Effector memory CD8-positive, alpha-beta T cell (primary cell): Measurements from ENCODE around the gene CYYR1.
"Not testable (repeated sequence)": the region's sequence is repeated elsewhere in the genome, so short reads cannot be mapped to it uniquely, and the experiment has no call there.

ENCODE experiments used
- ATAC-seq: fragments of 150-1000 bp; cut with Tn5 transposase; replicated peaks from 2 replicates; pipeline ENCODE4 v1.10.0; 2021; ENCODE audit warnings: mild to moderate bottlenecking, moderate library complexity
- DNase-seq, 3 experiments: peaks; one replicate each; pipeline ENCODE4 v3.0.0; 2021
- H3K27ac Mint-ChIP-seq, 2 donors: one replicate each; pipeline ENCODE4 v1.8.0; 2022; ENCODE audit warnings: mild to moderate bottlenecking in 2 of 2, mixed read lengths in 2 of 2, moderate library complexity in 2 of 2
- H3K27me3 Mint-ChIP-seq, 2 donors: one replicate each; pipeline ENCODE4 v1.8.0; 2022; ENCODE audit warnings: mixed read lengths in 2 of 2
- H3K36me3 Mint-ChIP-seq: one replicate; pipeline ENCODE4 v1.8.0; 2022; ENCODE audit warnings: mild to moderate bottlenecking, moderate library complexity, mixed read lengths; ENCODE audit not compliant: insufficient read depth
- H3K4me1 Mint-ChIP-seq, 2 donors: one replicate each; pipeline ENCODE4 v1.8.0; 2022; ENCODE audit warnings: low read depth in 2 of 2, mixed read lengths in 2 of 2
- H3K4me3 Mint-ChIP-seq, 2 donors: one replicate each; pipeline ENCODE4 v1.8.0; 2022; ENCODE audit warnings: mild to moderate bottlenecking in 2 of 2, mixed read lengths in 2 of 2, moderate library complexity in 2 of 2
- H3K9me3 Mint-ChIP-seq, 2 donors: one replicate each; pipeline ENCODE4 v1.8.0; 2022; ENCODE audit warnings: mixed read lengths in 2 of 2

CYYR1 gene

DNA sequence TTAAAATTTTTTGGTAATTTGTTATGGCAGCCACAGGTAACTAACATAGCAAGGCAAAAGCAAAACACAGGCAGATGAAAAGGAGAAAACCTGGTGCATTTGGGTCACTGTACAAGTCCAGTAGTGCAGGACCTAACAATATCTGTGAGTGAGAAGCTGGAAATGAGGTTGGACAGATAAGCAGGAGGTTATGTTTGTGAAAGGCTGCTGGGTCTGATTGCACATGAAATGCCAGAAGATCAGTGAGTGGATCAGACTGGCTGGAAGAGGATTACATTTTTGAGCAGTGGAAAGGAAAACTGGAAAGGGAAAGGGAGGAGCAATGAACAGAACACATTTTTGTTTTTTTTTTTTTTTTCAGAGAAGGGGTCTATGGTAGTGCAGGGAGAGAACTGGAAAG lies 73.6 kb downstream of the CYYR1 start:
- ATAC-seq (no peak), DNase-seq (no peak)
- Mint-ChIP-seq H3K27ac (no peak overlapping the region), H3K27me3 (no peaks in the 10 kb centered on the region), H3K4me1 (no peaks in the 10 kb centered on the region), H3K9me3 (peaks cover 0 to 7% of the 10 kb centered on the region in 2 donors), H3K4me3 (no peak overlapping the region), H3K36me3 (no peaks in the 10 kb centered on the region)

DNA sequence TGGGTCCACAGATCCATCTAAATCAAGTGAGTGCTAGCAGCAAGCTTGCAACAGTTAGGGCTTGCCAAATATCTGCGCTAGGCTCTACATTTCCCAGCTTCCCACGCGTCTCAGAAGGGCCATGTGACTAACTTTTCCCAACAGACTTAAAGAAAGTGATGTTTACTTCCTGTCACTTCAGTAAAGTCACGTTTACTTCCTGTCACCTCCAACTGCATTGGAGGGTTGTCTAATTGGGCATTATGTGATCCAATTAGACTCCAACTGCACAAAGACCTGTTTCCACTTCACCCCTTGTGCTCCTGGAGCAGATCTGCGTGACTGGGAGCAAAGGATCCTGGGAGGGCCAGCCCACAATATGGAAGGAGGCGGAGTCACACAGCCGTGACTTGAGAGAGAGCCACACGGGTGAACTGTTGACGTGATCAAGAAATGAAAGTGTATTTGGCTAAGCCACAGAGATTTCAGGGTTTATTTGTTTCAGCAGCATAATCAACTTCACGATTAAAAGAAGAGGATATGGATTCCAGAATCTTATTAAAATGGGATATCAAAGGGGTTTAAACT lies 77.7 kb downstream of the CYYR1 start:
- H3K4me1 Mint-ChIP-seq: no peaks in the 10 kb centered on the region
- H3K36me3 Mint-ChIP-seq: no peaks in the 10 kb centered on the region
- H3K27me3 Mint-ChIP-seq: no peaks in the 10 kb centered on the region
- no peak overlapping the region for H3K27ac Mint-ChIP-seq
- DNase-seq (no peak), ATAC-seq (no peak)
- peaks cover 10 to 14% of the 10 kb centered on the region in 2 donors for H3K9me3 Mint-ChIP-seq
- H3K4me3 Mint-ChIP-seq: no peak overlapping the region

DNA sequence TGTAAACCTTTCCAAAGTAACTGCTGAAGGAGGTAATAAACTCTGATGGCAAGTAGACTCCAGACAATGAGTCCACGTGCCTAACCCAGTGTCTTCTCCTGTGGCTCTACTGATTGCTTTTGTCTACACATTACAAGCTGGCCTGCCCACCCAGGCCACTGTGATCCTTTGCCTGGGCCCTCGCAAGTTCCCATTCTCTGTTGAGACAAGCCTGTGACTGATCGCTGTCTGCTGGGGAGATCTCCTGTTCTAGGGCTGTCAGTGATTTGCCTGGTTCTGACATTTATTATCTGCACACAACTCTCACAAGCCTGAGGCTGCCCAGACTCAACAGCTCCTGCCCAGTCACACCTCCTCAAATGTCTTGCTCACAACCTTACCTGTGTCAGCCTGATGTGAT lies 81.4 kb downstream of the CYYR1 start:
- Mint-ChIP-seq H3K27me3 (no peaks in the 10 kb centered on the region), H3K9me3 (peaks cover 10% of the 10 kb centered on the region in 2 donors), H3K36me3 (no peaks in the 10 kb centered on the region), H3K27ac (no peak overlapping the region), H3K4me1 (no peaks in the 10 kb centered on the region), H3K4me3 (no peak overlapping the region)
- ATAC-seq (no peak), DNase-seq (no peak)

DNA sequence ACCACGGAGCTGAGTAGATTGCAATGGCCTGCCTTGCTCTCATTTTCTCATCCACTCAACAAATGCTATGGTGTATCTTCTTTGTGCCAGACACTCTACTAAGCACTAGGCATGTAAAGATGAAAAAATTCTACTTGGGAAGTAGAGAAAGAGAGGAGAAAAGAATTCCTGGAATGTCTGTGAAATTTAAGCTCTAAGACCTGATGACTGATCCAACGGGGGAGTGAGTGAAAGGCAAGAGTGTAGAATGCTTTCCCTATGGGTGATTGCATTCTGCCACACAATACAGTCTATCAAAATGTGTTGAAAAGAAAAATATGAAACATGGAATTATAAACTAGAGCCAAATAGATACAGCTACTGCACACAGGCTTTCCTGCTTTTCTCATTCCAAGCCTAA lies 82.3 kb downstream of the CYYR1 start:
- H3K4me3 Mint-ChIP-seq: no peak overlapping the region
- no peaks in the 10 kb centered on the region for H3K27me3 Mint-ChIP-seq
- no peak for DNase-seq
- no peak overlapping the region for H3K27ac Mint-ChIP-seq
- H3K36me3 Mint-ChIP-seq: no peaks in the 10 kb centered on the region
- H3K9me3 Mint-ChIP-seq: peaks cover 10% of the 10 kb centered on the region in 2 donors
- H3K4me1 Mint-ChIP-seq: no peaks in the 10 kb centered on the region
- ATAC-seq: no peak

DNA sequence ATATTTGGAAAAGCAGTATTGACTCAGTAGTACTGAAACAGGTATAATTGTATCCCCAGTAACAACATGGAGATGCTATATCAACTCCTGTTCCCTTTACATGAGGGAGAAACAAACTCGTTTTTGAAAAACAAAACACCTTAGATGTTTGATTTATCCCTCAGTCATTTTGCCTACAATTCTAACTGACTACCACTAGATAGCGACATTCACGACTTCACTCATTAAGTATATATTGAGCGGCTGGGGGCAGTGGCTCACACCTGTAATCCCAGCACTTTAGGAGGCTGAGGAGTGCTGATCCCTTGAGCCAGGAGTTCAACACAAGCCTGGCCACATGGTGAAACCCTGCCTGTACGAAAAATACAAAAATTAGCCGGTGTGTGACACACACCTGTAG lies 83.3 kb downstream of the CYYR1 start:
- no peaks in the 10 kb centered on the region for H3K36me3 Mint-ChIP-seq
- no peaks in the 10 kb centered on the region for H3K4me1 Mint-ChIP-seq
- H3K27me3 Mint-ChIP-seq: no peaks in the 10 kb centered on the region
- H3K27ac Mint-ChIP-seq: no peak overlapping the region
- DNase-seq (no peak), ATAC-seq (no peak)
- peaks cover 7 to 10% of the 10 kb centered on the region in 2 donors for H3K9me3 Mint-ChIP-seq
- H3K4me3 Mint-ChIP-seq: no peak overlapping the region

DNA sequence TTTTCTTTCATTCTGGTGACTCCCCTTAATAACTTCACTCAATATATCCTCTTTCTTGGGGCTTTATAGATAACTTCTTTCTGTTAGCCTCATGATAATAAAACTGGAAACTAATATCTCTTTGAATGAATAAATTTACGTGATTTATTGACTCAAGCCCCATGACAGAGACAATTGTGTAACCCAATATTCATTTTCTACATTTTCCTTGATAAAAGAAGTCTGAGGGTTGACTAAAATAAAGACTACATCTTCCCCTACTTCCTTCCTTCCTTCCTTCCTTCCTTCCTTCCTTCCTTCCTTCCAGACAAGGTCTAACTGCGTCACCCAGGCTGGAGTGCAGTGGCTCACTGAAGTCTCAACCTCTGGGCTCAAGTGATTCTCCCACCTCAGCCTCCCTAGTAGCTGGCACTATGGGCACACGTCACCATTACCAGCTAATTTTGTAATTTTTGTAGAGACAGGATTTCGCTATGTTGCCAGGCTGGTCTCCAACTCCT lies 85.1 kb downstream of the CYYR1 start:
- Mint-ChIP-seq H3K27ac (no peak overlapping the region), H3K27me3 (no peaks in the 10 kb centered on the region), H3K9me3 (peaks cover 7 to 10% of the 10 kb centered on the region in 2 donors), H3K36me3 (no peaks in the 10 kb centered on the region), H3K4me1 (no peaks in the 10 kb centered on the region), H3K4me3 (no peak overlapping the region)
- ATAC-seq: no peak
- DNase-seq: no peak

DNA sequence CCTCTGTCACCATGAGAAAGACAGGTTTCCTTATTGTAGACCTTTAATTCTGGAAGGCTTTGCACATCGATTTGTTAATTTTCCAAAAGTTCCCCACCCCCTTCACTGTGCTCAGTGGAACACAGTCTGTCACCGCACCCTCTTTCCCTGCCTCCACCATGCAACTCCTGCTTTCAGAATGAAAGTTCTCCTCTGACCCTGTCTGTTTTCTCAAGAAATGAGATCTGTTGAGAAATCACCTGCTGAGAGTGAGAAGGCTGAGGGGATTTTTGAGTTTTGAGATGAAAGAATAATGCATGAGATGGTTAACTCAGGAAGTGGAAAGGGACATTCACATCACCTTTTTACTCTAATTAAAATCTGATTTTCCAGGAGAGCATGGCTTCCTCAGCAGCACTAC lies 99.6 kb downstream of the CYYR1 start:
- ATAC-seq (no peak), DNase-seq (no peak)
- Mint-ChIP-seq H3K27me3 (no peaks in the 10 kb centered on the region), H3K27ac (no peak overlapping the region), H3K4me3 (no peak overlapping the region), H3K36me3 (no peaks in the 10 kb centered on the region), H3K4me1 (no peaks in the 10 kb centered on the region), H3K9me3 (peaks cover 12 to 22% of the 10 kb centered on the region in 2 donors)

DNA sequence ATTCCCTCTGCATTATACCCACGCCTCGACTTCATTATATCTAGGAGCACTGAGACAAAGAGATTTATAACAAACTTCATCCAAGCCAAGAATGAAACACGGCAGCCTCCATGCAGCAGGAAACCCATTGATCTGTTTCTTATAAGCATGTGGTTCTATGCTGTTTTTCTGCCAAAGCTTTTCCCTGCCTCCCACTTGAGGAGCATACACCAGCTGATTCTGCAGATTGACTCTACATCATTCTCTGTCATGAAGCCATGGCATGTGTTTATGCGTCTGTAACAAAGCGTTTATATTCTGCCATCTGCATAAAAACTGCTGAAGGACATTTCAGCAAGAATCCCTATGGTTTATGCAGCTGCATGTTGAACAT lies 102.0 kb downstream of the CYYR1 start:
- Mint-ChIP-seq H3K27me3 (no peaks in the 10 kb centered on the region), H3K9me3 (peaks cover 11 to 27% of the 10 kb centered on the region in 2 donors), H3K36me3 (no peaks in the 10 kb centered on the region), H3K27ac (no peak overlapping the region), H3K4me3 (no peak overlapping the region), H3K4me1 (no peaks in the 10 kb centered on the region)
- DNase-seq (no peak), ATAC-seq (no peak)

DNA sequence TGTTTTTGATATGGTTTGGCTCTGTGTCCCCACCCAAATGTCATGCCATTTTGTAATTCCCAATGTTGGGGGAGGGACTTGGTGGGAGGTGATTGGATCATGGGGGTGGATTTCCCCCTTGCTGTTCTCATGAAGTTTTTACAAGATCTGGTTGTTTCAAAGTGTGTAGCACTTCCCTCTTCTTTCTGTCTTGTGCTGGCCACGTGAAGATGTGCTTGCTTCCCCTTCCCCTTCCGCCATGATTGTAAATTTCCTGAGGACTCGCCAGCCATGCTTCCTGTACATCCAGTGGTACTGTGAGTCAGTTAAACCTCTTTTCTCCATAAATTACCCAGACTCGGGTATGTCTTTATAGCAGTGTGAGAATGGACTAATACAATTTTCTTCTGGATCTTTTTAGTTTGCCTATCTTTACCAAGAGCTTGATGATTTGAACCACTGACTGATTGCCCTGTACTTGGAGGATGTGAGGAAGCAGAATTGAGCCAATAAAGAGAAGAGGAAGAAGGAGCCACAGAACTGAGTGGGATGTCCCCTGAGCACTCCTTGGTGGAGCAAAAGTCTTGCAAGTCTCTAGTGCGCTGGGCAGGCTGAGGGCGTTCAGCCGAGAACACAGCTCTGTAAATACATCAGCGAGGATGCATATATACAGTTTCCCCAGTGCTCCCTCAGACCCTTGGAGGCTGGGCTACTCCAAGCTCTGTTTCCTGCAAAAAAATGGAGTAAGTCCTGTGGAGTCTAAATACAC lies 102.6 kb downstream of the CYYR1 start:
- Mint-ChIP-seq H3K4me3 (no peak overlapping the region), H3K4me1 (no peaks in the 10 kb centered on the region), H3K9me3 (peaks cover 11 to 25% of the 10 kb centered on the region in 2 donors), H3K27ac (no peak overlapping the region), H3K36me3 (no peaks in the 10 kb centered on the region), H3K27me3 (no peaks in the 10 kb centered on the region)
- ATAC-seq: no peak
- no peak for DNase-seq

DNA sequence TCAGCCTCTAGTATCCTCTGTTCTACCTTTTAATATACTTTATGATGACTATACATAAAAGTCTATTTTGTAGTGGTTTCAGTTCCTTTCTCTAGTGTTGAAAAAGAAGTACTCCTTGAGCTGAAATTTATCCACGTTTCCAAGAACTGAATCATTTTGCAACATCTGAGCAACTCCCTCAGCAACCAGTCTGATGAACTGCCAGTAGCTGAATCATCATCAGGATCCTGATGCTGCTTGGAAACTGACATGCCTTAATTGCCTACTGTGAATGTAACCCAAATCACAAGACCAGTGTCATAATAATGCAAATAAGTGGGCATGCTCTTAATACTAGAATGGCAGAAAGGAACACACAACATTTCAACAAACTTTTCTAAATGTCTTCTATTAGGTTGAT lies 103.3 kb downstream of the CYYR1 start:
- no peaks in the 10 kb centered on the region for H3K27me3 Mint-ChIP-seq
- ATAC-seq: no peak
- peaks cover 11 to 17% of the 10 kb centered on the region in 2 donors for H3K9me3 Mint-ChIP-seq
- DNase-seq: no peak
- no peaks in the 10 kb centered on the region for H3K4me1 Mint-ChIP-seq
- H3K4me3 Mint-ChIP-seq: no peak overlapping the region
- H3K27ac Mint-ChIP-seq: no peak overlapping the region
- H3K36me3 Mint-ChIP-seq: no peaks in the 10 kb centered on the region

DNA sequence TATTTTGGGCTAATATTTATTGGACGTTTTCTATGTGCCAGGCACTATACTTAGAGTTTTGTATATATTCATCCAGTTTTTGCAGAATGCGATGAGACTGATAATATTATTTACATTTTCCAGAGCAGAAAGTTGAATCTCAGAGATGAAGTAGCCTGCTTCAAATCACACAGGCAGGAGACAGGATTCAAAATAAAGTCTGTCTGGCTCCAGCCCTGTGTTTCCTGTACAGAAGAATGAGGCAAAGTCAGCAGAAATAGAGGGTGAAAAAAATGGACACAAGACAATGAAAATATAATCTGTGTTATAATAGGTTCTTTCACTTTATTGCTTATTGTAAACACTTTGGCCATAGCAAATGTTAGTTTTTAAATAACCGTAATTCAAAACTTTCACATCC lies 107.2 kb downstream of the CYYR1 start:
- Mint-ChIP-seq H3K36me3 (no peaks in the 10 kb centered on the region), H3K27ac (no peak overlapping the region), H3K4me1 (no peaks in the 10 kb centered on the region), H3K9me3 (peaks cover 11 to 19% of the 10 kb centered on the region in 2 donors), H3K4me3 (no peak overlapping the region), H3K27me3 (no peaks in the 10 kb centered on the region)
- no peak for DNase-seq
- no peak for ATAC-seq

DNA sequence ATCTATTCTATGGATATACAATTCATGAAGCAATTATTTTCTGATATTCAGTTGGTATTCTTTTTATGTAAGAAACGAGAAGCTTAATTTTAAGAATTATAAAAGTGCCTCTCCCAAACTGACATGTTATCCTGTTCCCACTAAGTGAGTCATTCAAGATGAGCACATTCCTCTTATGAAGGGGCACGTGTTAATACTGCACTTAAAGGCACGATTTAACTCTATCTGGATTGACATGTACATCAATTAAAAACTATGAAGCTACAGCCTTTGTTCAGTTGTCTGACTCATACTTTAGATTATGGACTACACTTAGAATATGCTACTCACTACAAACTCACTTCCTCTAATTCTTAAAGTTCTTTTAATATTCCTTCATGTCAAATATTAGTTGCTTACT lies 111.6 kb downstream of the CYYR1 start:
- ATAC-seq: no peak
- no peak overlapping the region for H3K4me3 Mint-ChIP-seq
- no peaks in the 10 kb centered on the region for H3K36me3 Mint-ChIP-seq
- no peaks in the 10 kb centered on the region for H3K27me3 Mint-ChIP-seq
- H3K27ac Mint-ChIP-seq: no peak overlapping the region
- no peak for DNase-seq
- peaks cover 0 to 15% of the 10 kb centered on the region in 2 donors for H3K9me3 Mint-ChIP-seq
- H3K4me1 Mint-ChIP-seq: no peaks in the 10 kb centered on the region

DNA sequence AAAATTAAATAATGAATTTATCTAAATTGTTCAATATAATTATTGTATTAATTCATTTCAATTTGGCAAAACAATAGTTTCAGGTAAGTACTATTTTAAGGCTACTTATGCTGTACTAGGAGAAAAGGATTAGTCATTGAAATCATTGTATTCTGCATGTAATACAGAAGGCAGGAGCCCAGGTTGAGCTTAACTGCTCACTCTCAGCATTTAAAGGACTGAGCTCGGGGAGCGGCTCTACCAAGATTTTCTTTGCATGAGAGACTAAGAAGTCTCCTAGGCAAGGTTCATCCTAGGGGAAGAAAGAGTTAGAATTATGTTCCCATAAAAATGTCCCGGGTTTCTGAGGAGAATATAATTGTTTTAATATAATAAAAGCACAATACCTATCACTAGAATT lies 112.5 kb downstream of the CYYR1 start:
- no peaks in the 10 kb centered on the region for H3K36me3 Mint-ChIP-seq
- peaks cover 0 to 15% of the 10 kb centered on the region in 2 donors for H3K9me3 Mint-ChIP-seq
- H3K27me3 Mint-ChIP-seq: no peaks in the 10 kb centered on the region
- no peak for DNase-seq
- no peak overlapping the region for H3K27ac Mint-ChIP-seq
- ATAC-seq: no peak
- no peak overlapping the region for H3K4me3 Mint-ChIP-seq
- H3K4me1 Mint-ChIP-seq: no peaks in the 10 kb centered on the region

DNA sequence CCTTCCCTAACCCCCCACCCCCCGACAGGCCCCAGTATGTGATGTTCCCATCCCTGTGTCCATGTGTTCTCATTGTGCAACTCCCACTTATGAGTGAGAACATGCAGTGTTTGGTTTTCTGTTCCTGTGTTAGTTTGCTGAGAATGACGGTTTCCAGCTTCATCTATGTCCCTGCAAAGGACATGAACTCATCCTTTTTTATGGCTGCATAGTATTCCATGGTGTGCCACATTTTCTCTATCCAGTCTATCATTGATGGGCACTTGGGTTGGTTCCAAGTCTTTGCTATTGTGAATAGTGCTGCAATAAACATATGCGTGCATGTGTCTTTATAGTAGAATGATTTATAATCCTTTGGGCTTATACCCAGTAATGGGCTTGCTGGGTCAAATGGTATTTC lies 114.2 kb downstream of the CYYR1 start:
- not testable (repeated sequence) for H3K36me3 Mint-ChIP-seq, H3K4me1 Mint-ChIP-seq, H3K4me3 Mint-ChIP-seq, H3K27ac Mint-ChIP-seq, DNase-seq, ATAC-seq, H3K27me3 Mint-ChIP-seq
- peaks cover 2 to 15% of the 10 kb centered on the region in 2 donors for H3K9me3 Mint-ChIP-seq
